Smooth muscle cell (in vitro differentiated cells): ENCODE measurements around the gene TMEM59. TPM values are rescaled to one million over a fixed set of nuclear protein-coding genes. Genes with fewer than 3 reads are reported as not detected.

Source experiments
- DNase-seq: peaks from one replicate; lab custom pipeline; 2025; ENCODE audit not compliant: unreplicated experiment; lab: John Stamatoyannopoulos, UW
- H2AFZ ChIP-seq: fragments of 200-600 bp; sonication (generic); 2 replicates; pipeline ENCODE4 v1.6.0; 2016; ENCODE audit warnings: antibody characterized with exemption, low read depth, mild to moderate bottlenecking
- H3F3A ChIP-seq: fragments of 200-600 bp; sonication (generic); 2 replicates; pipeline ENCODE4 v1.6.0; 2017; ENCODE audit warnings: antibody characterized with exemption, low read depth
- H3K27ac ChIP-seq: fragments of 200-600 bp; sonication (generic); 2 replicates; pipeline ENCODE4 v1.5.1; 2016; ENCODE audit warnings: low read depth, mild to moderate bottlenecking
- H3K27me3 ChIP-seq: fragments of 200-600 bp; sonication (generic); 2 replicates; pipeline ENCODE4 v1.6.1; 2016; ENCODE audit warnings: low read depth, mild to moderate bottlenecking
- H3K36me3 ChIP-seq: fragments of 200-600 bp; sonication (generic); 2 replicates; pipeline ENCODE4 v1.5.1; 2016; ENCODE audit warnings: low read depth
- H3K4me1 ChIP-seq: fragments of 200-600 bp; sonication (generic); 2 replicates; pipeline ENCODE4 v1.5.1; 2016; ENCODE audit warnings: low read depth
- H3K4me2 ChIP-seq: fragments of 200-600 bp; sonication (generic); 2 replicates; pipeline ENCODE4 v1.6.0; 2016; ENCODE audit warnings: mild to moderate bottlenecking
- H3K4me3 ChIP-seq: fragments of 200-600 bp; sonication (generic); 2 replicates; pipeline ENCODE4 v1.5.1; 2016; ENCODE audit warnings: mild to moderate bottlenecking
- H3K79me2 ChIP-seq: fragments of 200-600 bp; sonication (generic); 2 replicates; pipeline ENCODE4 v1.6.0; 2016; ENCODE audit warnings: low read depth, mild to moderate bottlenecking
- H3K9ac ChIP-seq: fragments of 200-600 bp; sonication (generic); 2 replicates; pipeline ENCODE4 v1.6.0; 2016; ENCODE audit warnings: low read depth
- H3K9me3 ChIP-seq: fragments of 200-600 bp; sonication (generic); replicated peaks from 2 replicates; pipeline ENCODE4 v1.5.1; 2016; ENCODE audit warnings: low read depth
- H4K20me1 ChIP-seq: fragments of 200-600 bp; sonication (generic); 2 replicates; pipeline ENCODE4 v1.6.0; 2016; ENCODE audit warnings: low read depth
- CTCF ChIP-seq: fragments of 200-600 bp; sonication (generic); IDR thresholded peaks from 2 replicates; pipeline ENCODE4 v1.5.1; 2017; ENCODE audit warnings: borderline replicate concordance, mild to moderate bottlenecking, antibody characterized with exemption; ENCODE audit not compliant: insufficient read depth, poor library complexity, severe bottlenecking
- WGBS: methylation state at CpG from one replicate; pipeline ENCODE4 v1.1.7; 2016; ENCODE audit warnings: low lambda C conversion rate; 5-methylcytosine and 5-hydroxymethylcytosine counted together
- polyA plus RNA-seq: library from polyadenylated mRNA; unstranded; fragments of >200 nt; fragmentation: Nextera tagmentation; extraction: Ambion mirVana; gene quantifications from 2 replicates; pipeline ENCODE4 v1.2.1, GENCODE V29; 2016
- total RNA-seq: library from RNA; depleted of rRNA; stranded (reverse); fragments of >200 nt; gene quantifications from 2 replicates; pipeline ENCODE4 v1.2.3, GENCODE V29; 2014

TMEM59 gene
- total and polyA plus RNA-seq, 2 experiments from 2014 or later: 402 to 444 TPM

GRCh38 chr1:54013393-54014008 lies 39.5 kb downstream of the TMEM59 start:
- Histone ChIP-seq H3K79me2 (no peaks in the 10 kb centered on the region), H3K4me2 (no peak overlapping the region), H3K4me1 (no peaks in the 10 kb centered on the region), H2AFZ (no peak overlapping the region), H3K4me3 (no peak overlapping the region), H3K9ac (no peak overlapping the region), H3K27ac (no peak overlapping the region), H3F3A (no peaks in the 10 kb centered on the region), H3K36me3 (no peaks in the 10 kb centered on the region), H3K27me3 (peaks cover 12% of the 10 kb centered on the region), H4K20me1 (no peaks in the 10 kb centered on the region), H3K9me3 (no peaks in the 10 kb centered on the region)
- DNase-seq: no peak
- WGBS: 91% methylated on average over 8 of the region's 8 CpGs
- no peak for TF ChIP-seq CTCF

GRCh38 chr1:54012863-54013262 lies 40.1 kb downstream of the TMEM59 start:
- H3K9ac ChIP-seq: no peak overlapping the region
- H3K4me2 ChIP-seq: no peak overlapping the region
- peaks cover 12% of the 10 kb centered on the region for H3K27me3 ChIP-seq
- no peaks in the 10 kb centered on the region for H3K9me3 ChIP-seq
- no peak overlapping the region for H3K27ac ChIP-seq
- DNase-seq: no peak
- H3F3A ChIP-seq: no peaks in the 10 kb centered on the region
- 89% methylated on average over 8 of the region's 8 CpGs for WGBS
- no peaks in the 10 kb centered on the region for H4K20me1 ChIP-seq
- no peak overlapping the region for H3K4me3 ChIP-seq
- no peaks in the 10 kb centered on the region for H3K4me1 ChIP-seq
- no peak for TF ChIP-seq CTCF
- H2AFZ ChIP-seq: no peak overlapping the region
- H3K79me2 ChIP-seq: no peaks in the 10 kb centered on the region
- H3K36me3 ChIP-seq: no peaks in the 10 kb centered on the region

GRCh38 chr1:54012008-54012325 lies 41.0 kb downstream of the TMEM59 start:
- no peak for TF ChIP-seq CTCF
- no peak overlapping the region for H3K9ac ChIP-seq
- H4K20me1 ChIP-seq: no peaks in the 10 kb centered on the region
- 92% methylated on average over 9 of the region's 9 CpGs for WGBS
- peaks cover 12% of the 10 kb centered on the region for H3K27me3 ChIP-seq
- H3F3A ChIP-seq: no peaks in the 10 kb centered on the region
- no peak overlapping the region for H2AFZ ChIP-seq
- H3K9me3 ChIP-seq: no peaks in the 10 kb centered on the region
- H3K79me2 ChIP-seq: no peaks in the 10 kb centered on the region
- no peaks in the 10 kb centered on the region for H3K36me3 ChIP-seq
- no peaks in the 10 kb centered on the region for H3K4me1 ChIP-seq
- no peak for DNase-seq
- H3K4me2 ChIP-seq: no peak overlapping the region
- no peak overlapping the region for H3K27ac ChIP-seq
- H3K4me3 ChIP-seq: no peak overlapping the region

- 84% methylated on average over 9 of the region's 9 CpGs for WGBS
- no peaks in the 10 kb centered on the region for H3K9me3 ChIP-seq
- H3K4me1 ChIP-seq: no peaks in the 10 kb centered on the region
- H3K9ac ChIP-seq: no peak overlapping the region
- H3F3A ChIP-seq: no peaks in the 10 kb centered on the region
- H3K4me2 ChIP-seq: no peak overlapping the region
- H4K20me1 ChIP-seq: no peaks in the 10 kb centered on the region
- no peak for DNase-seq
- no peak overlapping the region for H3K4me3 ChIP-seq
- H2AFZ ChIP-seq: no peak overlapping the region
- peaks cover 12% of the 10 kb centered on the region for H3K27me3 ChIP-seq
- H3K36me3 ChIP-seq: no peaks in the 10 kb centered on the region
- no peak for TF ChIP-seq CTCF
- no peak overlapping the region for H3K27ac ChIP-seq
- H3K79me2 ChIP-seq: no peaks in the 10 kb centered on the region
Observed at GRCh38 chr1:54011316-54012007, 41.5 kb downstream of the TMEM59 start.
